HG02943 (cell line): ENCODE results near the gene ZDHHC13.

ENCODE experiments used
- ATAC-seq: cut with Tn5 transposase; IDR thresholded peaks from one replicate; pipeline ENCODE4 v1.9.1; 2021; ENCODE audit warnings: mild to moderate bottlenecking, low read depth, moderate library complexity; ENCODE audit not compliant: unreplicated experiment

Gene ZDHHC13

DNA sequence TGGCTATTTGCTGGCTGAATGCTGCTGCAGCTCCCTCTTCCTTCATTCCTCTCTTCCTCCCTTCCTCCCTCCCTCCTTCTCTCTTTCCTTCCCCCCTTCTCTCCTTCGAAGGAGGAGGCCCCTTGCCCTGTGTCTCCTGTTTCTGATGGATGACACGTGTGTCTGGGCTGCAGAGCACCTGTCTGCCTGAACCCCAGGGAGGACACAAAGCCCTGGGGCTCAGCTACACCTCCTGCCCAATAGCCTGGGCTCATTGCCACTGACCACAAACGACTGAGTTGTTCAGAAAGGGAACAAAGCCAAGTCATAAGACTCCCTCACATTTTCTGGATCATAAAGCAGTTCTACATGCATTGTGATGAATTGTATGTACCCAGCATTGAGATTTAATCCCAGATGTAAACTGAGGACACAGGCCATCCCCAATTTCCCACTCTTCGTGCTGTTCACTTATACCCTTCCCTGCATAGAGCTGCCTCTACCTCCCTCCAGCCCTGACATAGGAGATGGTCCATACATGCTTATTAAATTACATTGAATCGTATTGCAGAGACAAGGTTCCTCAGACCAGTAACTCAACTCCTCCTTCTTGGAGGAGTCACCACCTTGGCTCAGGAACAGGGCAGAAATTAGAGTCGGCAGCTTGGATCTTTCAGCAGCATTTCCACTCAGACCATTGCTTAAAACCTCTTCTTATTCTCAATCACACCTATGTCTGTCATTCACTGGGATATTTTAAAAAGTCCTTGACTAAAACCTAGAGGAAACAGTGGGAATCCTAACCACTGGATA, 83.6 kb downstream of the ZDHHC13 start:
- no peak for ATAC-seq

DNA sequence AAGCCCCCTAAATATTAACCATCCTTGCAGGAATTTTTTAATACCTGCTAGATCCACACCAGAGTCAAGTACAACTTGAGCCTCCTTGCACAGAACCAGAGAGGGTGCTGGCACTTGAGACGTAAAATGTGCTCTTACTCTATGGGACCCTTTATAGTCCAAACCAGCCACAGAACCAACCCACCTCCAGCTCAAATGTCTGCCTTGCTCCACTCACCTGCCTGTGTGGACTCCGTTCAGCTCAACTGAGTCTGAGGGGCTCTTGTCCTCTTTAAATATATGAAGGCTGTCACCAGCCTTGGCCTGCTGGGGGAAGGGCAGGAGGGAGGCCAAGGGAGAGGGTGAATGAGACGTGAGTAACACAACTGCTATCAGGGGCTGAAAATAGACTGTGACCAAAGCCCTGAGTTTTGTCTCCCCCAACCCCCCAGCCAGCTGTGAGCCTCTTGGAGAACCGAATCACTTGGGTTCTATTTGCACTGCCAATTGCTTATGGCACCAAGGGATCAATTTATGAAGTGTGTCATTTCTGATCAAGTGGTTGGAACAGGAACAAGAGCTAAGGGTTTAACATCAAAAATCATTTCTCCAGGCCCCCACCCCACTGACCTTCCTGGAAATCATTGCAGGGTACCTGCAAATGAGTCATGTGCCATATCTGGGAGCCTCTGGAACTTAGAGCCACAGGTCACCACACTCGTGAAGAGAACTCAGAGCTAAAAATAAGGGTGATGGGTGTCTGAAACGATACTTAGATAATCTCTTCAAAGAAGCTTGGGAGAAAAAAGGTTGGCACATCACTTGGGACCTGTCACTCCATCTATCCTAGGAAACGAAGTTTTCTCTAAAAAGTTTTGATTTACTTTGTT, 85.0 kb downstream of the ZDHHC13 start, which contains the start of gene CSRP3:
TSS of gene CSRP3 (minus strand) at position 247 of the 869 bp plus-strand sequence. CDS start 9,535 bp downstream, outside the sequence.
- ATAC-seq = no peak

DNA sequence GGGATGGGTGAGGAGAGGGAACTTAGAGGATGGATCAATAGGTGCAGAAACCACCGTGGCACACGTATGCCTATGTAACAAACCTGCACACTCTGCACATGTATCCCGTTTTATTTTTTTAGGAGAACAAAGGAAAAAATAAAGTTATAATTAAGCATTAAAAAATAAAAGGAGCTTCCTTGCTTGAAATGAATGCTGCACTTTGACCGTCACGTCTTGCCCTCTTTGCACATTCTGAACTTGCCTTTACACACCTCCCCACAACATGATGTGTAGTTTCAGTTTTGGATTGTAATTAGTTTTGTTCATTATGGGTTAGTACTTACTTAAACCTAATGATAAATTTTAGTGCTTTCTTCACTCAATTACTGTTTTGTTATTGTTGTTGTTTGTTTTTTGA, 87.9 kb downstream of the ZDHHC13 start:
- ATAC-seq = no peak

DNA sequence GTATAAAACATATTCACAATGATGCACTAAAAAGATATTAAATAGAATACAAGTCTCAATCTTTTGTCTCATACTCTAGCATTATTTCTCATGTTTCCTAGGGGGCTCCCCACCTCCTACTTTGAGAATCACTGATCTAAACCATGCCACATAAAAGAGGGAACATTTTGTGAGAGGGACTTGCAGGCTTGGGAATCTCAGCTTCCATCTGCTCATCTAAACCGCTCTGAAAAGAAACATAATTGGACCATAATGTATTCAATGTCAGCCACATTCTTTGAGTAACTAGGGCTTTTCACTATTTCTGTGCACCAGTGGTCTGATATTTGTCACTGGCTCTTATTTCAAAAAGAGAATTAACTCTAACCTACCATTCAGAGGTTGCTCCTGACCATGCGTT, 91.2 kb downstream of the ZDHHC13 start:
- no peak for ATAC-seq

- no peak for ATAC-seq
These were observed 92.1 kb downstream of the ZDHHC13 start for GRCh38 chr11:19208959-19209546.

- ATAC-seq = no peak
These were observed 92.8 kb downstream of the ZDHHC13 start for GRCh38 chr11:19209617-19210370.

GRCh38 chr11:19216021-19216420, 99.1 kb downstream of the ZDHHC13 start:
- no peak for ATAC-seq

- ATAC-seq = no peak
These were observed 99.9 kb downstream of the ZDHHC13 start for GRCh38 chr11:19216709-19217374.

DNA sequence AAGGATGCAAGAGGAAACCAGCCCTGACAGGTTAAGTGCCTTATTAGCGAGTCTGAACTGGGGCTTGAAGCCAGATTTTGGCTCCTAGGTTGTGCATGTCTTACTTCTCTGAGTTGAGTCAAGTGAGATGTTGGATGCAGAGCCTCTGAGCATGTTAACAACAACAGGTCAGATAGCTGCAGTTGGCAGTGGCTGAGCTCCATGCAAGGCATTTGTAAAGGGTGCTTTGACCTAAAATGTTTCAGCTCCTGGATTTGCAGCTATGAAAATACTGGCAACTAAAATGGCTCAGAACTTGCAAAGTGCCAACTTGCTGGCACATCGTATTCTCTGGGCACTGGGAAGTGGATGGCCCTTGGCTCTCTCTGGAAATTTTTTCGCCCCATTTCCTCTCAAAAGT, 101.2 kb downstream of the ZDHHC13 start:
- ATAC-seq = no peak

GRCh38 chr11:19218786-19219460, 102.0 kb downstream of the ZDHHC13 start:
- ATAC-seq = no peak

GRCh38 chr11:19220903-19221724, 104.1 kb downstream of the ZDHHC13 start:
- no peak for ATAC-seq

GRCh38 chr11:19225123-19225522, 108.2 kb downstream of the ZDHHC13 start:
- no peak for ATAC-seq

GRCh38 chr11:19225581-19225980, 108.6 kb downstream of the ZDHHC13 start:
- no peak for ATAC-seq
